GM23338 (cell line): ENCODE measurements around the gene GHR. TPM values are rescaled to one million over a fixed set of nuclear protein-coding genes. Genes with fewer than 3 reads are reported as not detected.

Experiments used
- ATAC-seq: fragments of 200-7000 bp; cut with Tn5 transposase; 3 replicates; pipeline ENCODE4 v1.9.1; 2020
- DNase-seq: peaks from one replicate; pipeline ENCODE4 v3.0.0-alpha.2; 2015; ENCODE audit warnings: low spot score
- H2AFZ ChIP-seq: fragments of 200-600 bp; sonication (generic); 2 replicates; pipeline ENCODE4 v1.8.0; 2016; ENCODE audit warnings: antibody characterized with exemption, mild to moderate bottlenecking, moderate library complexity
- H3F3A ChIP-seq: fragments of 200-600 bp; sonication (generic); replicated peaks from 2 replicates; pipeline ENCODE4 v1.8.0; 2017; ENCODE audit warnings: antibody characterized with exemption, mixed run types, low read depth
- H3K27ac ChIP-seq: fragments of 200-600 bp; sonication (generic); 2 replicates; pipeline ENCODE4 v1.6.1; 2016; ENCODE audit warnings: low read depth
- H3K27me3 ChIP-seq: fragments of 200-600 bp; sonication (generic); 2 replicates; pipeline ENCODE4 v1.8.0; 2016; ENCODE audit warnings: mild to moderate bottlenecking, mixed run types, moderate library complexity; ENCODE audit not compliant: insufficient read depth
- H3K36me3 ChIP-seq: fragments of 200-600 bp; sonication (generic); 2 replicates; pipeline ENCODE4 v1.8.0; 2016; ENCODE audit warnings: mild to moderate bottlenecking; ENCODE audit not compliant: insufficient read depth
- H3K4me1 ChIP-seq: fragments of 200-600 bp; sonication (generic); 2 replicates; pipeline ENCODE4 v1.8.0; 2016; ENCODE audit warnings: mild to moderate bottlenecking, moderate library complexity; ENCODE audit not compliant: insufficient read depth
- H3K4me2 ChIP-seq: fragments of 200-600 bp; sonication (generic); 2 replicates; pipeline ENCODE4 v1.7.1; 2017; ENCODE audit warnings: mixed run types
- H3K4me3 ChIP-seq: fragments of 200-600 bp; sonication (generic); 2 replicates; pipeline ENCODE4 v1.6.1; 2016; ENCODE audit warnings: mixed run types
- H3K79me2 ChIP-seq: fragments of 200-600 bp; sonication (generic); replicated peaks from 2 replicates; pipeline ENCODE4 v1.8.0; 2017; ENCODE audit warnings: mild to moderate bottlenecking; ENCODE audit not compliant: insufficient read depth
- H3K9me2 ChIP-seq: fragments of 200-600 bp; sonication (generic); 2 replicates; pipeline ENCODE4 v1.8.0; 2017; ENCODE audit not compliant: insufficient read depth
- H4K20me1 ChIP-seq: fragments of 200-600 bp; sonication (generic); replicated peaks from 2 replicates; pipeline ENCODE4 v1.8.0; 2017; ENCODE audit warnings: mild to moderate bottlenecking; ENCODE audit not compliant: insufficient read depth
- H3K27ac Mint-ChIP-seq: 2 replicates; pipeline ENCODE4 v1.8.0; 2020; ENCODE audit warnings: inconsistent platforms, mild to moderate bottlenecking, moderate library complexity, mixed read lengths
- H3K27me3 Mint-ChIP-seq: 3 replicates; pipeline ENCODE4 v1.8.0; 2022; ENCODE audit warnings: low read depth, mild to moderate bottlenecking, moderate library complexity, mixed read lengths, inconsistent platforms; ENCODE audit not compliant: insufficient read depth, poor library complexity
- H3K36me3 Mint-ChIP-seq: 3 replicates; pipeline ENCODE4 v1.8.0; 2021; ENCODE audit warnings: low read depth, mild to moderate bottlenecking, inconsistent platforms, moderate library complexity, mixed read lengths
- H3K4me1 Mint-ChIP-seq: 3 replicates; pipeline ENCODE4 v1.8.0; 2020; ENCODE audit warnings: mild to moderate bottlenecking, inconsistent platforms, mixed read lengths
- H3K4me3 Mint-ChIP-seq: 3 replicates; pipeline ENCODE4 v1.8.0; 2021; ENCODE audit warnings: moderate library complexity, mild to moderate bottlenecking, inconsistent platforms, mixed read lengths
- H3K9me3 Mint-ChIP-seq: 3 replicates; pipeline ENCODE4 v1.8.0; 2020; ENCODE audit warnings: moderate library complexity, mild to moderate bottlenecking, inconsistent platforms, mixed read lengths
- CREB1 ChIP-seq: fragments of 250-450 bp; sonication (Bioruptor Pico); IDR thresholded peaks from 2 replicates; pipeline ENCODE4 v1.5.0; 2020; ENCODE audit warnings: low read depth, mild to moderate bottlenecking, moderate library complexity
- CTCF ChIP-seq, 2 experiments: fragments of 200-600 bp in 1 of 2; sonication (generic) in 1 of 2; conservative IDR thresholded peaks; 2 replicates each; pipeline versions ENCODE4 v1.5.1 to v1.6.1; 2016 to 2017; ENCODE audit warnings: antibody characterized with exemption in 2 of 2, low read depth in 2 of 2, mild to moderate bottlenecking in 2 of 2, moderate library complexity in 1 of 2
- ETS1 ChIP-seq: IDR thresholded peaks from 2 replicates; pipeline ENCODE4 v1.6.1; 2016; ENCODE audit warnings: antibody characterized with exemption
- EZH2 ChIP-seq: fragments of 200-600 bp; sonication (generic); IDR thresholded peaks from one replicate; pipeline ENCODE4 v1.8.0; 2017; ENCODE audit warnings: antibody characterized with exemption, mild to moderate bottlenecking, low read depth; ENCODE audit not compliant: unreplicated experiment
- EZH2phosphoT487 ChIP-seq: fragments of 200-600 bp; sonication (generic); IDR thresholded peaks from one replicate; pipeline ENCODE4 v1.8.1; 2018; ENCODE audit warnings: antibody characterized with exemption; ENCODE audit not compliant: unreplicated experiment
- JUNB ChIP-seq: IDR thresholded peaks from one replicate; pipeline ENCODE4 v1.6.1; 2016; ENCODE audit warnings: antibody characterized with exemption; ENCODE audit not compliant: unreplicated experiment
- POLR2AphosphoS5 ChIP-seq: IDR thresholded peaks from 2 replicates; pipeline ENCODE4 v1.6.1; 2016; ENCODE audit warnings: antibody characterized with exemption, low read depth
- REST ChIP-seq: IDR thresholded peaks from one replicate; pipeline ENCODE4 v1.6.1; 2018; ENCODE audit warnings: antibody characterized with exemption; ENCODE audit not compliant: unreplicated experiment
- STAT1 ChIP-seq: IDR thresholded peaks from one replicate; pipeline ENCODE4 v1.6.1; 2016; ENCODE audit warnings: antibody characterized with exemption; ENCODE audit not compliant: unreplicated experiment
- ZNF114 ChIP-seq: fragments of 250-450 bp; sonication (Bioruptor Pico); IDR thresholded peaks from 2 replicates; pipeline ENCODE4 v1.5.0; 2020; ENCODE audit warnings: mild to moderate bottlenecking, moderate library complexity
- ZNF331 ChIP-seq: fragments of 250-450 bp; sonication (Bioruptor Pico); IDR thresholded peaks from 2 replicates; pipeline ENCODE4 v1.5.0; 2020; ENCODE audit warnings: low read depth, mild to moderate bottlenecking, moderate library complexity
- polyA plus RNA-seq: library from polyadenylated mRNA; unstranded; fragments of >200 nt; fragmentation: Nextera tagmentation; extraction: Ambion mirVana; gene quantifications from 2 replicates; pipeline ENCODE4 v1.2.1, GENCODE V29; 2016
- total RNA-seq: library from RNA; depleted of rRNA; stranded (reverse); fragments of >200 nt; shearing (Covaris generic); gene quantifications from 2 replicates; pipeline ENCODE4 v1.2.3, GENCODE V29; 2014

GHR gene
- total and polyA plus RNA-seq, 2 experiments from 2014 or later, result 0.21 to 1.9 TPM

DNA sequence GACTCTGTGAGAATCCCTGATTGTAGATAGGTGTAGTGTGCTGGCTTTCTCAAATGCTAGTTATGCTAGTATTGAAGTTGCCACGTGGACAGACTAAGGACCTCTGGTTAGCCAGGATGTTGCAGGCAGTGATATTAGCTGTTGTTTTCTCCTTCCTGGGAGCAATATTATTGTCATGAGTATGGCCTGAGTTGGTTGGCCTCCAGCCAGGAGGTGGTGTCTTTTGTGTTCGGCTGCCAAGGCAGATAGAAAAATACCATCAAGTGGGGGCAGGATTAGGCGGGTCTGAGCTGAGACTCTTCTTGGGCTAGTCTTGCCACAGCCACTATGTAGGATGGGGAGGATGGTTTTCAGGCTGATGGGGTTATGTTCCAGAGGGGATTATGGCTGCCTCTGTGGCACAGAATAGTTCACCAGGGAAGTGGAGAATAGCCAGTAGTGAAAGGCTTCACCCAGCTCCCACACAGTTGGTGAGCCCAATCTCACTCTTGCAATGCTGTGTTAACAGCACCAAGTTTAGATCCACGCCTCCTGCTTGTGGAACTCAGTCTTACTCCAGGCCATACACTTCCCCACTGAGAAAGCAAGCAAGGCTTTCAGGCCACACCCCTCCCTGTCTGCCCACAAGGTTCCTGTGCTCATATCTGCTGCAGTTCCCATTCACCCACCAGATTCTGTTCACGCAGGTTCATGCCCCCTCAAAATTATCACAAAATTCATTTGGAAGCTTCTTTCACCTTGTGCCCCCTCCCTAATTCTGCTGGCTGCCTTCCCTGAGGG lies 31.2 kb downstream of the GHR start:
- no peaks in the 10 kb centered on the region for H3K4me1 ChIP-seq
- Mint-ChIP-seq H3K9me3 (peaks cover 40% of the 10 kb centered on the region), H3K27me3 (peaks cover 3% of the 10 kb centered on the region), H3K4me1 (no peaks in the 10 kb centered on the region), H3K27ac (0 out of 2 replicates have a peak overlapping the region, but pooled peaks have one; percentile 34), H3K4me3 (no peak overlapping the region), H3K36me3 (peaks cover 5% of the 10 kb centered on the region)
- no peak overlapping the region for H3K4me2 ChIP-seq
- no peaks in the 10 kb centered on the region; the same call in 1 of the 2 replicates for H3K9me2 ChIP-seq
- DNase-seq, result no peak
- ATAC-seq, result no peak
- no peak overlapping the region for H3K4me3 ChIP-seq
- no peak overlapping the region for H3K27ac ChIP-seq
- H3F3A ChIP-seq, result no peaks in the 10 kb centered on the region
- no peak overlapping the region for H2AFZ ChIP-seq
- H4K20me1 ChIP-seq, result no peaks in the 10 kb centered on the region
- TF ChIP-seq JUNB, result no peak
- no peak for TF ChIP-seq CREB1
- TF ChIP-seq EZH2, result no peak
- H3K79me2 ChIP-seq, result no peaks in the 10 kb centered on the region
- H3K36me3 ChIP-seq, result no peaks in the 10 kb centered on the region
- no peaks in the 10 kb centered on the region for H3K27me3 ChIP-seq

DNA sequence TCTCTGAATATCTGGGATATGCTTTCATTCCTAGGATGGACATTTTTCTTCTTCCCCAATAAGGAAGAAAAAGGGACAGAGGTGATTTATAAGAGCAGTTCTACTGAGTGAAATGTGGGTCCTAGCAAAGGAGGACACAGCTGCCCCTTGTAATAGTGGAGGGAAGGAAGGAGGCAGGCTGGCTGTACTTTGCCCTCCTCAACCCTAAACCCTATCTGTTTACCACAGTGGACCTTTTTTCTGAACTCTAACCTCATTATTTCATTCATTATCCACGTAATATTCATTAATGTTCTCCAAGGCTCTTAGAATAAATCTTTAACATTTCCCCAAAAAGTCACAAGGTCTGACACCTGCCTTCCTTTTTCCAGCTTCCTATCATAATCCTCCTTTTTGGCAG lies 37.8 kb downstream of the GHR start:
- Histone ChIP-seq H3K9me2 (peaks cover 12% of the 10 kb centered on the region; the same call in 1 of the 2 replicates), H3K4me3 (no peak overlapping the region), H3K79me2 (no peaks in the 10 kb centered on the region), H3K4me2 (no peak overlapping the region), H3K4me1 (no peaks in the 10 kb centered on the region), H3K27me3 (no peaks in the 10 kb centered on the region), H3K27ac (no peak overlapping the region), H4K20me1 (no peaks in the 10 kb centered on the region), H3F3A (no peaks in the 10 kb centered on the region), H3K36me3 (no peaks in the 10 kb centered on the region), H2AFZ (no peak overlapping the region)
- H3K4me1 Mint-ChIP-seq, result no peaks in the 10 kb centered on the region
- H3K9me3 Mint-ChIP-seq, result peaks cover 17% of the 10 kb centered on the region; the same call in 2 of the 3 replicates
- H3K27ac Mint-ChIP-seq, result no peak overlapping the region
- DNase-seq (no peak), ATAC-seq (no peak)
- no peaks in the 10 kb centered on the region for H3K27me3 Mint-ChIP-seq
- H3K36me3 Mint-ChIP-seq, result no peaks in the 10 kb centered on the region; the same call in 2 of the 3 replicates
- no peak overlapping the region for H3K4me3 Mint-ChIP-seq
- TF ChIP-seq JUNB, result no peak
- TF ChIP-seq CTCF (conservative IDR thresholded peaks at IDR 0.05; ENCODE audit: low read depth in 2 of 2), result no peak
- TF ChIP-seq EZH2phosphoT487, result no peak
- TF ChIP-seq REST, result no peak
- no peak for TF ChIP-seq POLR2AphosphoS5
- no peak for TF ChIP-seq ZNF331 (CRISPR knock-in tag)
- TF ChIP-seq STAT1, result no peak
- TF ChIP-seq EZH2, result no peak
- no peak for TF ChIP-seq ETS1
- TF ChIP-seq ZNF114 (CRISPR knock-in tag), result no peak
- no peak for TF ChIP-seq CREB1
